ENCODE measurements around the gene GJD4.

DNA sequence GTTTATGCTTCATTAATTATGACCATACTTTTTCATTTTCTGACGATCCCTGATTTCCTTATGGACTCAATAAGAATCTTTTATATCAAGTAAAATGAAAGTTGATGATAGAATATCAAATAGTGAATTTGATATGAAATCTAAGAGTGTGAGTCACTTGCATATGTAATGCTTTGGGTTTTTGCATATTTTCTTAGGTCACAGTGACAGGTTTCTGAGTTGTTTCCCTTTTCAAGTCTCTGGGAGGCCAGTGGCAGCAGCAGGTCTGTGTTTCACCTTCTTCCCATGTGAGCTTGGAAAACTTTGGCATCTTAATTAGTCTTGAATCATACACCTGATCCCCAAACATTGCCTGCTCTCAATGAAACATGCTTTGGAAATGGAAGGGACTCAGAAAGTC, 34.7 kb upstream of the GJD4 start:
- TF ChIP-seq POLR2A (IDR thresholded peaks at IDR 0.05; ENCODE audit: low read length) (no peak), GATA1 (IDR thresholded peaks at IDR 0.05; ENCODE audit: low read depth, low read length) (no peak)
